Measurements from ENCODE around the gene GABRA5.
A peak's percentile ranks its signal among the peaks of the same experiment; 100 is the strongest.
"Not testable (repeated sequence)": the region's sequence is repeated elsewhere in the genome, so short reads cannot be mapped to it uniquely, and the experiment has no call there.

Gene GABRA5

DNA sequence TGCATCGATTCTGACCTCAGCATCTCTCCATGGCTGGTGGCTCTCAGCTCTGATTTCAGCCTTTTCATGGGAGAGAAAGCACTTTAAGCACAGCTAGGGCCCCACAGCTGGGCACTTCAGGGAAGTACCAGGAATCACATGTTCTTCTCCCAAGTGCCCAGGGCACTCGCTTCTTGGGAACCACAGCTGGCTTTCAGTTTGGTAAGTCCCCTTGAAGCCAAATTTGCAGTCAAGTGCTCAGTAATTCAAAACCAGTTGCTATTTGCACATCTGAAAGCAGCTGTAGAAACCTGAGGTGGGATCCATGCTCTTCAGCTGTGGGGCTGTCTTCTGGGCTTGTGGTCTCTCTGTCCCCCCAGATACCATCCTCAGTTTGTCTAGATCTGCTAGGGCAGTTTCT is 12.8 kb downstream of the GABRA5 start:
- DNase-seq, result no peak

DNA sequence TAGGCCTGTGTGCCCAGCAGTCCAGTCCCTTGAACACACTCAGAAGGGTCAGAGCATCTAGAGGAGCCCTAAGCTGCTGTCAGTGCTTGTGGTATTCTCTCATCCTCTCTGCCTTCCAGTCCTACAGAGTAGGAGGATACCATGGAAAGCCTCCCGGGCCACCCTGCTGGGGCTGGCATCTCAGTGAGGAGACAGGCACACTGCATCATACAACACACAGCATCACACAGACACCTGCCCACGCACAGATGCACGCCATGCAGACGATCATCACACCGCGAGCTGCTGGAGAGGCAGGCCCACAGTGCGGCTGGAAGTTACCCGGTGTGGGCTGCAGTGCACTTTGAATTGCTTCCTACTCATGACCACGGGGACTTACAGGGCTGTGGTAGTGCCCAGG is 15.2 kb downstream of the GABRA5 start:
- no peak for DNase-seq

DNA sequence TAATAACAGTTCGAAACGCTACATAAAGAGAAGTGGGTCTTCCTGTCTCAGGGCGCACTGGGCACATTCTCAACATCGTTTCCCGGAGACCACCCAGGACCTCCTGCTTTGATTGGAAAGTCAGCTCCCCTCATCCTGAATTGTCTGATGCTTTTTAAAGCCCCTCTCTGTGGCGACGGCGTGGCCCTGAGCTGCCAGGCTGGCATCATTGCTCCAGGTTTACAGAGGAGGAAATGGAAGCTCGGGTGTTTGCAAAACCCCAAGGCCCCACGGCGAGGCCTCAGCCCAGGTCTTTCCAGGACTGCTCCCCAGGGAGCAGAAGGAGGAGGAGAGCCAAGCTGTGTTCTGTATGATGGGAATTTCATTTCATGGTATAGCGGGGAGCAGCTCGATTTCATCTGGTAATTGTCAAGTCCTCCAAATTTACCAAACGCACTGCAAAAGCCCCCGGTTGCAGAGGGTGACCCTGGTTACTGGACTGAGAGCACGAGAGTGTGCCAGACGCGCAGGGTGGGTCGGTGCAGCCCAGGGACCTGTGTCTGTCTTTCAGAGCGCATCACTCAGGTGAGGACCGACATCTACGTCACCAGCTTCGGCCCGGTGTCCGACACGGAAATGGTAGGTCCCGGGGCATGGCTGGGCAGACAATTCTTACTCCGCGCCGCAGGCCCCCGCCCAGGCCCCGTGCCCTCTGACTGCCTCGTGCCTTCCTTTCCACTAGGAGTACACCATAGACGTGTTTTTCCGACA is 15.9 kb downstream of the GABRA5 start:
- no peak for DNase-seq

DNA sequence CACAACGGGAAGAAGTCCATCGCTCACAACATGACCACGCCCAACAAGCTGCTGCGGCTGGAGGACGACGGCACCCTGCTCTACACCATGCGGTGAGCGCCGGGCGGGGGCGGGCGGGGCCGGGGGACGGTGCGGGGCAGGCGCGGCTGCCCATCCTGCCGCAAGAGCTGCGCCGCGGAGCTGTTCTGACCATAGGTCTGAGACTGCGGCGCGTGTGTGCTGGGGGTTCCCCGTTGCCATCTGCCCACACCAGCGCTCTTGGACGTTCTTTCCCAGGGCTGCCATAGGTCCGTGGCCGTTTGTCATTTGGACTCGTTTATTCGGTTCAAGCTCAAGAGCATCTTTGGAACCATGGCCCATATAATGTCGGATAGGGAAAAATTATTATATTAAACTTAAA is 16.6 kb downstream of the GABRA5 start:
- DNase-seq, result no peak

DNA sequence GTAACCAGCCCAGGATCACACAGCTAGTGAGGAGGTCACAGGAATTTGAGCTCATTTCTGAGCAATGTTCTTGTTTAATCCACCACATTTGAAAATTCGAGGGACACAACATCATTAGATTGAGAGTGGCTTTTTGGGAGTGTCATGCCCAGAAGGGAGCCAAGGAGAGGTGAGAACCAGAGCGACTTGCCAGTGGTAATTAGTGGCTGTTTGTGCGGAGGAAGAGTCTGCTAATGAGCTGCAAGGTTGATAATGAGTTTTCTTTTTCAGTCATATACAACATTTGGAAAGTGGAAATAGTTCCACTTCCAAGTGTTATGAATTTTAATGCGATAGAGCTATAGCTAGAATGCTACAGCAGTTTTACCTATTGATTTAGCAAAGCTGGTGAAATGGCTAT is 19.7 kb downstream of the GABRA5 start:
- DNase-seq, result no peak

DNA sequence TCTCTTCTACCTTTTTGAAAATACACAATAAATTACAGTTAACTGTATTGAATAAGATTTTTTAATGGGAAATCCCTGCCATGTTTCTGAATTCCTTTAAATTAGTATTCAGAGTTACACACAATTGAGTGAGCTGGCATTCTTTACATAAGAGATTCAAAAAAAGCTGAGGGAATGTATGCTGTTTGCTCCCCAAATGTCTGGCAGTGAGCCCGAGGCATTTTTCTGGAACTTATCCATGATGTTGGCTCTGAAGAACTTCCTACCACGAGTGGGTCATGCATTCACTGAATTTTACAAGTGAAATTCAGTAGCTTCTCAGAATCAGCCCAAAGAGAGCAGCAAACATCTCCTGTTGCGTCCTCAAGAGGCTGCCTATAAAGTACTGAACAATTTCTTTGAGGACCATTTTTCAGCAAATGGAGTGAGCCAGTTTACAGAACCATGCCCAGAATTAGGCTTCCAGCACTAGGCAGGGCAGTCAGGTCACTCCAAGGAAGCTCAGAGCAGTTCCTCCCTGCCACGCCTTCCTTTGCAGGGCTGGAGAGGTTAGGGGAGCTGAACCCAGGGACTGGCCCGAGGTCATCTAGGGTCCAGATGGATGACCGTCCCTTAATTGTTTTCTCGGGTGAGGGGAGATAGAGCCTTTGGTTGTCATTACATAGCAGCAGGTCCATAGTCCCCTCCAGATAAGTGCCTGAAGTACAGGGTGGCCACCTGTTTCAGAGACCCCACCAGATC is 21.2 kb downstream of the GABRA5 start:
- no peak for DNase-seq

DNA sequence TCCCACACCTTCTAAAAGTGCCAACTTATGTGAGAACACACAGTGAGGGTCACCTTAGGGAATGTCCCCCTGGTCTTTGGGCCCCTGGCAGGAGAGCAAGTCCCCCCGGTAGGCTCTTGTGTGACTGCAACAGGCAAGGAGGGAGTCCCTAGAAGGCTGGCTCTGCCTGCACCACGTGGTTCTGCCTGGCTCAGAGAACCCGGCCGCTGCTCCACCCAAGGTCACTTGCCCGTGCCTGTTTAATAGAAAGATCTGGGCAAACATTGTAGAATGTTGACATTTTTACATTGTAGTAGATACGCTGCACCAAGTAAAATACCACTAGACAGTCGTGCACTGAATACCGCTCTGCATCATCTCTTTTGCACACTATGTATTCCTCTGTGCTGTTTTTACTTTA is 21.9 kb downstream of the GABRA5 start:
- no peak for DNase-seq

DNA sequence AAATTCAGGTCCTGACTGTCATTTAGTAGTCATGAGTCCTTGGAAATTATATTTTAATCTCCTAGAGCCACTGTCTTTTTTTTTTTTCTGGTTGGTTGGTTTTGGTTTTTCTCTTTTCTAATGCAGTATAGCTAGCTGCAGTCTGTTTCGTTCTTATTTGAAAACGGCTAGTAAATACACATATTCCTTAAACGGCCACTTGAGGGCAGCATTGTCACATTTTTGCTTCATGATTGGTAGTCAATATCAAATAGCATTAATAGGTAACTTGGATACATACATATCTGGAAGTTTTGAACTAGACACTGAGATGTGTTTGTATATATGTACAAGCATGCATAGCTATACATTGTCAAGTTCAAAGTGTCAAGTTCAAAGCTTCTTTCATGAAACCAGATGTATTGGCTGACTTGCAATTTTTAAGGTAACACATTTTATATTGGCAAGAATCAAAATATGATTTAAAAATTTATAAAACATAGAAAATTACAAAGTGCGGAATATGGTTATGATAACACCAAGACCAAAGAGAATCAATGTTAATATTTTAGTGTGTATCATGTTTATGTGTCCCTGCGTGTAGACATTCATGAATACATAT is 22.5 kb downstream of the GABRA5 start:
- peak; percentile 49 for DNase-seq

DNA sequence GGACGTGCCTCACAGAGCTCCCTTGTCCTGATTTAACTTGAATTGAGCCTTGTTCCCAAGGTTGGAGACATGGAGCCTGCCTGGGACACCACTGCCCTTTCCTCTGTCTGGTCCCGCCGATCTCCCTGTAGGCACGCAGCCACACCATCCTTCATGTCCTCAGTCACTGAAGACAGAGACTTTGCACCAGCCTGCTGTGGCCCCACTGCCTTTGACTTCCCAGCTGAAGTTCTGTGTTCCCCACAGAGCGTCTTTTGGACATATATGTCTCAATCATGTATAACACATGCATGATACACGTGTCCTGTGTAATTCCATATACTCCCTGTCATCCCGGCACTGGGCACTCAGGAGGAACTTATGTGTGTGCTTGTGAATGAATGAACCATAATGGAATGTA is 23.6 kb downstream of the GABRA5 start:
- no peak for DNase-seq

DNA sequence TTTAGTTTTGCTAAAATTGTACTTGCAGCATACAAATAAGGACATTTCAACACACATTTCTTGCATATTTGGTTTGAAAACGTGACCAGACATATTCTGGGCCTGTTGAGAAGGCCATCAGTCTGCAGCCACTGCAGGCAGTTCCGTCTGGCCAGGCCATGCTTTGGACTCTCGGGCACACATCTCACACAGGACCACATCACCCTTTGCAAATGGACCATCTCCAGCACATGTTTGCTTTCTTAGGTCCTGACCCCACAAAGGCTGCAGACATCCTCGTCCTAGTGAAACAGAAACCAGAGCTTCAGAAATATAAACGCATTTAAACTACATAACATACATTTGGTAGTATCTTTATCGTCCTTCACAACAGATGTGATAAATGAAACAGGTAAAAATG is 24.1 kb downstream of the GABRA5 start:
- no peak for DNase-seq

DNA sequence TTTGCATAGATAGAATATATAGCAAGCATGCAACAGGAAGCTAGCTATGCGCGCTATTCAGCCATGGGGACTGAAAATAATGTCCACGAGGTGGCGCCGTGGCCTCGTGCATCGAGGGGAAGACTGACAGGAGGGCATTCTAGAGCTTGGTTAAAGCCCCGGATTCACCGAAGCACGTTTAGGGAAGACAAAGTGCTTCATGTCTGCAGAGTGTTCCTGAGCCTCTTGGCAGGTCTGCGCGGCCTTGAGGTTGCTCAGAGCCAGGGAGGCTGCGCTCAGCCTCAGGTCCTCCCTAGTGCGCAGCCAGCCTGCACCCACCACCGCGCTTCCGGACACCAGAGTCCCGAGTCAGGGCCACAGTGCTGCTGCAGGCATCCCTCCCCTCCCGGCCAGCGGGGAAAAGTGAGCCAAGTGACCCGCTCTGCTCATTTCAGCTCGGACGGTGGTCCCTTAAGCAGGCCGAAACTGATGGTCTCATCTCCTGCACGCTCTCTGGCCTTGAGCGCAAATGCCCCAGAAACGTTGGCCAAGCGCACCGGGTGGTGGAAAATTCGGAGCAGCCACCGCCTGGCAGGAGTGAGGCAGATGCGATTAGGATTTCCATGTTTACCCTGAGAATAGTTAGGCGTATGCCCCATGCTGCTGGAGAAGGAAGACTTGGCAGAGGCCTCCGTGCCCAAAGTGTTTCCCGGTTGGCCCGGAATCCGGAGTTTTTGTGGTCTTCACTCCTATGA is 24.8 kb downstream of the GABRA5 start:
- no peak for DNase-seq

DNA sequence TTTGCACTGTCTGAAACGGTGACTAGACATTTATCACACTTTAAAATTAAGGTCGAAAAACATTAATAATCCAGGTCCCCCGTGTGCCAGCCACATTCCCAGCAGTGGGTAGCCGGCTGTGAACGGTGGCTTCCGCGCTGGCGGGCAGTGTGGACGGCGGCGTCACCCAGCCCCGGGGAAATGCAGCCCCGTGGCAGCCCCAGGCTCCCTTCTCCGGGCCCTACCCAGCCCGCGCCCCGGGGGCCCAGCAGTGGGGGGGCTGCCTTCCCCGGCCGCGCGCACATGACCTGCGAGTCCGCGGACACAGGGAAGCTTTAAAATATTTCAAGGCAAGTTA is 25.3 kb downstream of the GABRA5 start:
- no peak for DNase-seq

DNA sequence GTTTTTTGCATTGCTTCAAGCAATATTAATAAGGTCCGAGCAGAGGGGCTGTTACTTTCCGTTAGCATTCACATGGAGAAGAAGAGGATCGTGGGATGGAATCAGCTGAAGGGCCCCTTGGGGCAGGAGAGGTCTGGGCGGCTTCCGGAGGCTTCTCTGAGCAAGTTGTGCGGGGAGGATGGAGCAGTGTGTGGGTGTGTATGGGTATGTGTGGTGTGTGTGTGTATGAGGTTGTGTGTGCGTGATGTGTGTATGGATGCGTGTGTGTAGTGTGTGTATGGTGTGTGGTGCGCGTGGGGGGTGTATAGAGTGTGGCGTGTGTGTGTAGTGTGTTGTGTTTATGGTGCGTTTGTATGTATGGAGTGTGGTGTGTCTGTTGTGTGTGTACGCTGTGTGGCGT is 25.8 kb downstream of the GABRA5 start:
- no peak for DNase-seq

DNA sequence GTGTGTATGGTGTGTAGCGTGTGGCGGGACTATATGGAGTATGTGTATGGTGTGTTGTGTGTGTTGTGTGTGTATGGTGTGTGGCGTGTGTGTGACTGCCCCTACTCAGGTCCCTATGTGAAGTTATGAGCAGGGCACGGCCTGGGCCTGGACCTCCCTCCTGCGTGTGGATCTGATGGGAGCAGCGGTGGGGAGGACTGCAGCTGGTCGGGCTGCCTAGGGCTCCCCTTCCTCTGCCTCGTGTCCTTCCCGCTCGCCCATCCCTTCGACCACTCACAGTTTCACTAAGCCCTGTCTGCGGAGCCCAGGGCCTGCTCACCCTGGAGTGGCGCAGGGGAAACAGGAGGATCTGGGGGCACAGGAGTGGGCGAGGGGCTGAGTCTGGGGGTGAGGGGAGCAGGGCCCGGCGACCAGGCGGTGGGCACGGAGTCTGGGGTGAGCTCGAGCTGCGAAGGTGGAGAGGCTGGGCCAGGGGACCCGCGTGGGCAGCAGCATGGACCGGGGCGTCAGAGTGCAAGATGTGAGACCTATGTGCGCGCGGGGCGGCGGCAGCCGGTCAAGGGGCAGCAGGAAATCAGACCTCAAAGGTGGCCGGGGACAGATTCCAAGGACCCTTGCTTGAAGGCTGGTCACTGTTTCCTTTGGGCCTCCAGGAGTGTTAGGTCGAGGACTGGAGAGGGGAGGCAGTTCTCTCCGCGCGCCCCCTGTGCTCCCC is 26.6 kb downstream of the GABRA5 start:
- DNase-seq, result no peak

DNA sequence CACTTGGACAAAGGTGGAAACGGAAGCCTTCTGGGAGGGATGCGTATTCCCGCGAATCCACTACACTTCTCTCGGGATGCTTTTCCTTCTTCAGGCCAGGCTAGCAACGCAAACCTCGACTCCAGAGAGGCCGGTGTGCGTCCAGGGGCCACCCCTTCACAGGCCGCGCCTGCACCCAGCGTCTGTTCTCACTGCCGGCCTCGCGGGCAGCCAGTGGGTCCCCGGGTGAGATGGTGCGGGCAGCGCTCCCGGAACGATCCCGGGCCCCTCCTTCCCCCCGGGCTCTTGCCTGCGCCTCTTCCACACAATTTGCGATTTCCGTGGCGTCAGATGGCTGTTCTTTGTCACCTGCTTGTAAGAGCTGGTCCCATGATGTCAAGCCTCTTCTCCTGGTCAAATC is 27.3 kb downstream of the GABRA5 start:
- DNase-seq, result no peak

DNA sequence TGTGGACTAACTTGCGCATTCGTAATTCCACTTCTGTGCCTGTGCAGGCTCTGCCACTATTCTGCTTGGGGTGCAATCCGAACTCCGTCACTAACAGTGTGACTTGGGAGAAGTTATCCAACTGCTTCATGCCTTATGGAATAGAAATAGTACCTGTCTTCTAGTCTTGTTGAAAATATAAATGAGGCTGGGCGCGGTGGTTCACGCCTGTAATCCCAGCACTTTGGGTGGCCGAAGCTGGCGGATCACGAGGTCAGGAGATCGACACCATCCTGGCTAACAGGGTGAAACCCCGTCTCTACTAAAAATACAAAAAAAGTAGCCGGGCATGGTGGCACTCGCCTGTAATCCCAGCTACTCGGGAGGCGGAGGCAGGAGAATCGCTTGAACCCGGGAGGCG is 28.5 kb downstream of the GABRA5 start:
- not testable (repeated sequence) for DNase-seq

DNA sequence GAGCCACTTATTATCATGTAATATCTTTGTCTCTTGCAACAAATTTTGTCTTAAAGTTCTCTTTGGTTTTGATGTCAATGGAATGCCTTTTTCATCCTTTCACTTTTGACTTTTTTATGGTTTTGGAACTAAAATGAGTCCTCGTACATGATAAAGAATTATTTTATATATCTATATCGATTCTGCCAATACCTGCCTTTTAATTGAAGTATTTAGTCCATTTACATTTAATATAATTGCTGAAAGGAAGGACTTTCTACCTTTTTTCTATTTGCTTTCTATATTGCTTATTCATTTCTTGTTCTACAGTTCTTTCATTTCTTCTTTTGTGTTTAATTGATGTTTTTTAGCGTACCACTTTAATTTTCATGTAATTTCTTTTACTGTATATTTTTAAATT is 32.8 kb downstream of the GABRA5 start:
- DNase-seq, result no peak

DNA sequence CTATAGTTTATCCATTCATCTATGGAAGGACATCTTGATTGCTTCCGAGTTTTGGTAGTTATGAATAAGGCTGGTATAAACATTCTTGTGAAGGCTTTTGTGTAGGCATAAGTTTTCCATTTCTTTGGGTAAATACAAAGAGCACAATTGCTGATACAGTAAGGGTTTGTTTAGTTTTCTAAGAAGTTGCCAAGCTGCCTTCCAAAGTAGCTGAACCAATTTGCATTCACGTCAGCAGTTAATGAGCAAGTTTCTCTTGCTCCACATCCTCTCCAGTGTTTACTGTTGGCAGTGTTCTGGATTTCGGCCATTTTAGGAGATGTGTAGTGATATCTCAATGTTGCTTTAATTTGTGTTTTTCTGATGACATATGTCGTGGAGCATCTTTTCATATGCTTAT is 34.2 kb downstream of the GABRA5 start:
- DNase-seq, result no peak

DNA sequence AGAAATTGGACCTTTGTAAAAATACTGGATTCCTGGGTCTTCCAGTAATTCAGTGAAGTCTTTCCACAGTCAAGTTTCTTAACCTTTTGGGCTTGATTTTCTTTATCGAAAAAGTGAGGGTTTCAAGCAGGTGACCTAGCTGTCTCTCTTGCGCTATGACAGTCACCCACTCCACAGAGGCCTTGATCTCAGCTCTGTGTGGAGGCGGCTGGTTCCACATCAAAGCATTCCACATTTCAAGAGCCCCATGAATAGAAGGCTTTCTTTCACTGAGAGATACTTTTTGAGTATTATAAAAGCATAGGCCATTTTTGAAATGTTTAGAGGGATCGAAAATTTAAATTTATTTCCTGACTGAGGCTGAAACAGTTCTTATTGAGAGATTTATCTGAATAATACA is 43.9 kb downstream of the GABRA5 start:
- no peak for DNase-seq

DNA sequence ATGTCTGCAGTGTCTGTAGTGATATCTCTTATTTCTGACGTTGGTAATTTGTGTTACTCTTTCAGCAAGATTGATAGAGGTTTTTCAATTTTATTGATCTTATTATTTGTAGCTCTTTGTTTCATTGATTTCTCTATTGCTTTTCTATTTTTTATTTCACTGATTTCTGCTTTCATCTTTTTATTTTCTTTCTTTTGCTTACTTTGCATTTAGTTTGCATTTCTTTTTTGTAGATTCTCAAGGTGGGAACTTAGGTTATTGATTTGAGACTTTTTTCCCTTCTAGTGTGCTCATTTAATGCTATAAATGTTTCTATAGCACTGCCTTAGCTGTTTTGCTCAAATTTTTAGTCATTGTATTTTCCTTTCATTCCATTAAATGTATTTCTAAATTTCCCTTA is 54.6 kb downstream of the GABRA5 start:
- no peak for DNase-seq

DNA sequence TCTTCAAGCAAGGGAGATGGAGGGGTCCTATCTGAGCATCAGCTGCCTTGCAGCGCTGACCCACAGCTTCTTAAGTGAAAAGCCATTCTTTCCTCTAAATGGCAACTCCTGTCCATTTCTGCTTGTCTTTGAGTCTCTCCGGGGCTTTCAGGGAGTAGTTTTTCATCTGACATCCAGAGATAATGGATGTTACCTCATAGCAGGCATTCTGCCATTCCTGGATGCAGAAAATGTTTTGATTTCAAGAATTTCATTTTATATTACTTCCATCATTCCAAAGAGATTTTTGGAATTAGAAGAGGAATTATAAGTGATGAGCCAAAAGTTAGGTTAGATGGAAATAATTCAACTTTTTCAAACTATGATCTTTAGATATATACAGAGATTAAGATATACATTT is 59.2 kb downstream of the GABRA5 start:
- DNase-seq, result no peak

DNA sequence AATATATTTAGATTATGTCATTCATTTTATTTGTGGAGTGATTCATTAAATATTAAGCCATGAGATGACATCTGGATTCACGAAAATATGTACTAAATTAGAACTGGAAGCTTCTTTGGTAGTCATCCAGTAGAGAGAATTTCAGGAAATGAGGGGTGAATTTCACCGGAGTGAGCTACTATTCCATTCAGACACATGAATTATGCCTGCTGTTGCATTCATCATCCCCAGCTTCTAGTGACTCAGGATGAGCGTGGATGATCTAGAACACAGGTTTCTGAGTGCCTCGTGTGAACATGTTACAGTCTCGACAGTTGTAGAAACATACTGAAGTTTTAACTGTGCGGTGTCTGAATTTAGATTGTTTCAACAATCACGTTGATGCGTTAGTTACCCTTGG is 61.2 kb downstream of the GABRA5 start:
- no peak for DNase-seq

DNA sequence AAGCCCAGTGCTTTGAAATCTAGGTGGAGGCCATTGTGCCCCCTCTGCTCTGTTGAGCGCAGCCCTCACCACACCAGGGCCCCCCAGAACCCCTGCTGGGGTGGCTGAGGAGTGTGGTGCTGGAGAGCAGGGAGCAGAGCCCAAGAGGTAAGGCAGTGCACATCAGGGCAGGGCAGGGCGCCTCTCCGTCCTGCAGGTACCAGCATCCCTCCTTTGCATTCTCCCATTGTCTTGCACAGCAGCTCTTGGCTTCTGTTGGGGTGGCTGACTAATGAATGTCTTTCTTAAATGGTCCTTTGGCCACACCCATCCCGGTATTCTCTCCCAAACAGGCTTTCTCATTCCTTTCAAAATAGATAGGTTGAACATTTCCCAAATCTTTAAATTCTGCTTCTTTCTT is 62.7 kb downstream of the GABRA5 start:
- no peak for DNase-seq
